IPS DF 4.7 (cell line): Measurements from ENCODE around the gene ABCA1.
"Not testable (repeated sequence)": the region's sequence is repeated elsewhere in the genome, so short reads cannot be mapped to it uniquely, and the experiment has no call there.

Experiments used
- DNase-seq: peaks from one replicate; pipeline ENCODE4 v3.0.0-alpha.2; 2013; ENCODE audit warnings: low spot score; ENCODE audit errors: extremely low read depth

The ABCA1 gene

DNA sequence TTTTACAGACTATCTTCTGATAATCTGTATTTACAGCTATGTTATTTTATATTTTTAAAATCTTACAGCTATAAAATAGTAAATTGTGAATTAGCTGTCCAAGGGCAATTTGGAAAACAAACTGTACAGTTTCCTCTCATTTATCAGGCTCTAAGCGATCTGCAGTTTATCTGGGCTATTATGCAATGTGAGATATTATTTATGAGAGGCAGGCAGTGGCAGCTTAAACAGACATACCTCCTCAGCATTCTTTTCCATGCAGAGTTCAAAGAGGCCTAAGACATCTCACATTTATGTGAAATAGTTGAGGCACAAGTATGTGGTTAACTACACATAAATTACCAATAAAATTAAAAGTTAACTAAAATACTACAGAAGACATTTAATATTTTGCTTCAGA is 153.8 kb downstream of the ABCA1 start:
- DNase-seq = no peak

DNA sequence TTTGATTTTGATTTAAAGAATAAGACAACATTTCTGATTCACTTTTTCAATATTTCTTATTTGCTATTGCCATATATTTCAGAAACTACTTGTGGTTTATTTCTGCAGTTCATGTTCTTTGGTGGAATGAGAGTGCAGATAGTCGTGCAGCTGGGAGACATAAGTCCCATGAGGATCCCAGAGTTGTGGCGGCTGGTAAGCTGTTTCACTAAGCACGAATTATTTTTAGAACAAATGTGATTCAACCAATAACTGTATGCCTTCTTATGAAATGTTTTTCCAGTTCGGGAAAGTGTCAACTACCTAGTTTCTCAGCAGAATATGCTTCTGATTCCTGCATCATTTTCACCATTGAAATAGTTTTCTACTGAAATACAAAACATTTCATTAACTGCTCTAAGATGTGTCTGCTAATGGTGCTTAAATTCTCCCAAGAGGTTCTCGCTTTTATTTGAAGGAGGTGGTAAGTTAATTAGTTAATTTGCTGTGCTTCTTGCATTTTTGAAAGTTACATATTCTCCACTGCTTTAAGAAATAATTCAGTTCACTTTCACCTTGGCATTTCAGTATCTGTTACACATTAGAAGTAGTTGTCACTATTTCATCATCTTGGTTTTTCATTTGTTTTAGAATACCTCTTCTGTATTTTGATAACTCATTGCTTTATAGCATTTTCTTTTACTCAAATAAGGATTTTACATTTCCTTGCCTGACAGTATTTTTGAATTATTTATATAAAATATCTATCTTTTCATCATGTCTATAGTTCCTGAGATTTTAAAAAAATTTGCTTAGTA is 155.0 kb downstream of the ABCA1 start:
- DNase-seq = no peak

DNA sequence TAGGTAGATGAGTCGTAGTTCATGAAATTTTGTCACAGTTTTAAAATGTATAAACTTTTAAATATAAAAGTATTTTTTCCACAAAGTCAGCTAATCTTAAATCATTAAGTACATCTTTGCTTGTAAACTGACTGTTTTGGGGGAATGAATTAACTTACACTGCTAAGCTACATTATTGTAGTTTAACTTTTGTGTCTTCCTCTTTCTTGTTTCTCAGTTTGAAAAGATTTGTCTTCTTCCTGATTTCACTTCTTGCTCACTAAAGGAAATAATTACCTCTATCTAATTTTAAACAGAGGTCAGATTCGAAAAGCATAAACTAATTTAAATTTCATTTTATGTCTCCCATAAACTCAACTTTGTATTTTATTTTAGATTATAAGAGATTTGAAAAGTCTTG is 158.3 kb downstream of the ABCA1 start:
- no peak for DNase-seq

DNA sequence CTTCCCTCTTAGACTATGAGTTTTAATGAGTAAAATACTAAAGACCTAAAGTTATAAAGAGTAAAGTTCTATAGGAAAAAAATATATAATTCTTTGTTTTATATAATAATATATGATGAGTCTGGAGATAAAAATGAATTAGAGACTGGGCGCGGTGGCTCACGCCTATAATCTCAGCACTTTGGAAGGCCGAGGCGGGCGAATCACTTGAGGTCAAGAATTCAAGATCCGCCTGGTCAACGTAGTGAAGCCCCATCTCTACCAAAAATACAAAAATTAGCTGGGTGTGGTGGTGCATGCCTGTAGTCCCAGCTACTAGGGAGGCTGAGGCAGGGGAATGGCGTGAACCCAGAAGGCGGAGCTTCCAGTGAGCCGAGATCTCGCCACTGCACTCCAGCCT is 158.9 kb downstream of the ABCA1 start:
- not testable (repeated sequence) for DNase-seq

DNA sequence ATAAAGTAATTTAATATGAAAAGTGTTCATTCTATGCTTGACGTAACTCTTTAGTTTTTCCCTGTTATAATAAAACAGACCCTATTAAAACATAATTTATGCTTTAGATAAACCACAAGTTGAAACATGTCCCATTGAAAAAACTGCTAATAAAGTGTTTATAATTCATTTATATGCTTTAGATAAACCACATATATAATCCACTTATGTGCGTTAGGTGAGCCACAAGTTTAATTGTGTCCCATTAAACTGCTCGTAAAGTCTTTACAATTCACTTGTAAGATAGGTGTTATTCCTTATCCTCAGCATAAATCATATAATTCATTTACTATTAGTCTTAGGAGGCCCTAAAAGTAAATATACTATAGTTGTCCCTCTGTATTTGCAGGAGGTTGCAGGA is 160.4 kb downstream of the ABCA1 start:
- no peak for DNase-seq

DNA sequence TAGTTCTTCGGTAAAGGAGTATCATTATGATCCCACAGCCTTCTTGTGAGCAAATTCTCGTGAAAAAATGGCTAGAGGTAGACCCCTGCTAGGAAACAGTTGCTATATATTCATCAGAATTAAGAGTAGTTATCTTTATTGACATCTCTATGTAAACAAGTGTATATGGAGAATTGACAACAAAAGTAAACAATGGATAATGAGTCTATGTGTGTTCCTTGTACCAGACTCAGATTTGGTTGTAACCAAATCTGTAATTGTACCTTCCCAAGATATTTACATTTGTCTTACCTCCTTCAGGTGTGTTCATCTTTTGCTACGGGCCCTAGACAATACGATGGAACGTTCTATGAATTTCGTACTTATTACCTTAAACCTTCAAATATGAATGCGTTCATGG is 161.9 kb downstream of the ABCA1 start:
- DNase-seq = no peak

DNA sequence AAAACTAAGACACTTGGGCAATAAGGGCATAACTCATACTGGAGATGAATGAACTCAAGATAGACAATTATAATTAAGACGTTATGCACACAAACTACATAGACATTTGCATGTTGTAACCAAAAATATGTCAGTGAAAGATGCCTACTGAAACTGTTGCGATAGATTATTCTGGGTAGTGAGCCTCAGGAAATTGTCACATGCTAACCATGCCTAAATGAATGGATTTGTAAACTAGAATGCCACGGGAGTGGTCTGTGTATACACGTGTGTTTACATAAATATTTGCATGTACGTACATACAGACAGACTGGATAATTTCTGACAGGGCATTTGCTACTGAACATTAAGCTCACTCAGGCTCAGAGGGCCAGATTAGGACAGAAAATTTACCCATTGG is 162.8 kb downstream of the ABCA1 start:
- no peak for DNase-seq

DNA sequence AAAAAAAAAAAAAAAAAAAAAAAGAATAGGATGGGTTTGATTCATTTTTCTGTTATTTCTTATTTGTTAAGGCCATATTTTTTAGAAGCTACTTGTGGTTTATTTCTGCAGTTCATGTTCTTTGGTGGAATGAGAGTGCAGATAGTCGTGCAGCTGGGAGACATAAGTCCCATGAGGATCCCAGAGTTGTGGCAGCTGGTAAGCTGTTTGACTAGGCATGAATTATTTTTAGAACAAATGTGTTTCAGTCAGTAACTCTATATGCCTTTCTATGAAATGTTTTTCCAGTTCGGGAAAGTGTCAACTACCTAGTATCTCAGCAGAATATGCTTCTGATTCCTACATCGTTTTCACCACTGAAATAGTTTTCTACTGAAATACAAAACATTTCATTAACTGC is 169.0 kb downstream of the ABCA1 start:
- no peak for DNase-seq

DNA sequence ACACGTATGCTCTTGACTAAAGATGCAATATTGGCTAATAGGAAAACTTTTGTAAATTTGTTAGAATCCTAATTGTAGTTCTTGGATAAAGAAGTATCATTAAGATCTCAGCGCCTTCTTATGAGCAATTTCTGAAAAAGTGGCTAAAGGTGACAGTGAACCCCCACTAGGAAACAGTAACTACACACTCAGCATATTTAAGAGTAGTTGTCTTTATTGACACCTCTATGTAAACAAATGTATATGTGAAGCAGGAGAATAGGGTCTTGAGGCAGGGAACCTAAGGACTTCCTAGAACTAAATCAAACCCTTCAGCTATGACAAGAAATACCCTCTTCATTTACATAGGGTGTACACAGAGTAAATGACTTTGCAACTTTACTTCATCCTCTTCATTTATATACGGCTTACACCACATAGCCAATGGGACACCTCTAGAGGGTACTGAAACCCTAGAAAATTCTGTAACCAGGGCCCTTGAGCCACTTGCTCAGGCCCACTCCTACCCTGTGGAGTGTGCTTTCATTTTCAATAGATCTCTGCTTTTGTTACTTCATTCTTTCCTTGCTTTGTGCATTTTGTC is 177.7 kb downstream of the ABCA1 start:
- no peak for DNase-seq

DNA sequence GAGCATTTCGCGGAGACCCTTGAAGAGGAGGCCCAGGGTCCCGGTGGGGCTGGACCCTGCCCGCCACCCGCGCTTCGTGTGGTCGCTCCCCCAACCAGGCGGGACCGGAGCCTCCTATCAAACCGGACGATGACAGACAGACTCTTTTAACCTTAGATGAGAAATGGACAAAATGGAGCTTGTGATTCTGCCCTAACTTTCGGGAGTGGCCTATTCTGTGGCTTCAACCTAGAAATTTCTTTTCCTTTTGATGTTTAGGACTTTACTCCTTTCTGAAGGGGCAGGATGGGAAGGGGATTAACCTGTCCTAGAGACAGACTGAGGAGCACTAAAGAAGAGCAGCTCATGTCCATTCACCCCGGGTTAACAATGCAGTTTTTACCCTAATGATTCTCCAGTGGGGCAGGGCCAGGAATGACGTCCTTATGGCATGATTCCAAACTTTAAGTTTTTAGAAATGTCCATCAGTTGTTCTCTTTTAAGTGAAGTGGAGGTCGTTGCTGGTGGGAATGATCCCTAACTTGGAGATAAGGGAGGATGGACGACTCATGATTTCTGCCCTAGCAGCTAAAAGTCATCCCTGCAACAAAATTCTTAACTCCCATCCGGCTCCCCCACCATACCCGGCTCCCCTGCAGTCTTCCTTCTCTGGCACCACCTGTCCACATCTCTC is 179.5 kb downstream of the ABCA1 start:
- no peak for DNase-seq

DNA sequence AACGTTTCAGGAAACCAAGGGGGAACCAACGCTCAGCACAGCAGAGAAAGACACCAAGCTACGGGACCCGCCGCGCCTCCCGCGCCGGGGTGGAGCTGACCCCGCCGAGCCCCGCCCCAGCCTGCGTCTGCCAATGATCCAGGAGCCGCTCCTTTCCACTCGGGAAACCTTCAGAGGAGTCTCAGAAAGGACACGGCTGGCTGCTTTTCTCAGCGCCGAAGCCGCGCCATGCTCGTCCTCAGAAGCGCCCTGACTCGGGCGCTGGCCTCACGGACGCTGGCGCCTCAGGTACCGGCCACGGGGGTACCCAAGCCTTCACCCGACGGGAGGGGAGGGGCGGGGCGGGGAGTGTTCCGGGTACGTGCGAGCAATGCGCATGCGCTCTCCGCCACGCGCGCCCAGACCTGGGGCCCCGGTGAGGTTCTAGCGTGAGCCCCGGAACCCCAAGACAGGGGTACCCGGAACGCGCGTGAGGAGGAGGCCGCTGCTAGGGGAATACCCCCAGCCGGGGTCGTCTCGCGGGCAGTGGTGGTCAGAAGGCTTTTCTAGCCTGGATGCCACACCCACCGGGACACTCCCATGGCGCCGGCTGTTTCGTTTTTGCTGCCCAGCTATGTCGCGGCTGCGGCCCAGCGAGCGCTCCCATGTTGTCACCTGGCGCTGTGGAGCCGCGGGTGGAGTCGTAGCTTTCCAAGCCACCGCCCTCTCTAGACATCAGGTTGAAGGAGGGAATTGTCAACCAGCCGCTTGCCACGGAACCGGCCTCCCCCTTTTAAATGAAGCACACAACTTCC is 180.2 kb downstream of the ABCA1 start, which contains the start of gene NIPSNAP3A:
NIPSNAP3A (plus strand) TSS at position 119 of the 794 bp plus-strand sequence; CDS start at position 229, 110 bp downstream.
- no peak for DNase-seq

DNA sequence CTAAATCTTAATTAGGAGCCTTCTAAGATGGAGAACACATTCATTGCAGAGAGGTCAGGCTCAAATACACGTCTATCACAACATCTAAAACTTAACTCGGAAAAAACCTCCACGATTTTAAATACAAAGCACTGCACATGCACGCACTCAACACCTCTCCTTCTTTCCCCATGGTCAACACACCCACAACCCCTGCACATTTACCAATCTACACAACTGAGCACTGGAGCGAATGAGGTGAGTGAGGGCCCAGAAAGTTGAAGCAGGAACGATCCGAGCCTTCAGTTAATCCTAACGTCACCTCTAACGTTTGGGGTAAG is 180.8 kb downstream of the ABCA1 start:
- DNase-seq = no peak

DNA sequence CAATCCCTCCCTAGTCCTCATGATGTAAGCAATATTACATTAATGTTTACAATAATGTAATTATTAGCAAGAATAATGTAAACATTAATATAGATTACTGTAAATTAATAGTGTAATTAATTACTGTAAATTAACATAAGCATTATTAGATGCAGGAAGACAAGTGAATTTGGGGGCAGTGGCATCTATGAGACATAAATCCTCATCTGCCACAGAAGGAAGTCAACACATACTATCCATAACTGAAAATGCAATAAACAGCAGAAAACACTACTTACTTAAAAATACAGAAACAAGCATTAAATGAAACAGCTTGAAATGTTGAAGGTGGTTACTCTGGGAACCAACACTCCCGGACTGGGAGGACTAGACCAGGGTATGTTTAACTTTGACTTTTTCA is 181.2 kb downstream of the ABCA1 start:
- DNase-seq = no peak

DNA sequence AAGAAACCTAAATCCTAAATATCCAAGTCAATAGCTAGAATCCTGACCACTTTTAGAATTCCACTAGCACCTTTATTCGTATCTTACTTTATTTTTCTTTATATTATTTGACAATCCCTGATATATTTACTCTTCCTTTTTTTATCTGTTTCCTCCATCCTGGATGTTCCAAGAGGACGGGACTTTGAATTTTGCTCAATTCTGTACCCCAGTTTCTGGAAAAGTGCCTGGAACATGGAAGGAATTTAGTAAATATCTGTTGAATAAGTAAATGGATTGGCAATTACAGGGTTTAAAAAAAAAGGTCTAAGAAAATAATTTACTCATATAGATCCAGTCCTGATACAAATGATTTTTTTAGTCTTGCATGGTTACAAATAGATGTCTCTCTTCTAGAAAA is 181.7 kb downstream of the ABCA1 start:
- no peak for DNase-seq

DNA sequence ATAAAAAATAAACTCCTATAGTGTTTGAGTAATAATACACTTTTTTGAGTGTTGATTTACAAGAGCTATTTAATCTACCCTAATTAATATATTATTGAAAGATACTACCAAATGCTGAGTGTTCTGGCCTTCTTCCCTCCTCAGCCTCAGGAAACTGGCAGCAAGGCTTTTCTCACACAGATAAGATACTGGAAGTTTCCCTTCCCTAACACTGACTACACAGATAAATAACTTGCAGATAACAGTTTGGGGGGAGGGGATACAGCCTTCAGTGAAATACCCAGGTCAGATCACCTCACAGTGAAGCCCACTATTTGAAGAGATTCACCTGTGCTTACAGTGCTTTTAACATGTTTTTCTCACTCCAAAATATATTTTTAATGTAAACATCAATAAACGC is 182.1 kb downstream of the ABCA1 start:
- no peak for DNase-seq

DNA sequence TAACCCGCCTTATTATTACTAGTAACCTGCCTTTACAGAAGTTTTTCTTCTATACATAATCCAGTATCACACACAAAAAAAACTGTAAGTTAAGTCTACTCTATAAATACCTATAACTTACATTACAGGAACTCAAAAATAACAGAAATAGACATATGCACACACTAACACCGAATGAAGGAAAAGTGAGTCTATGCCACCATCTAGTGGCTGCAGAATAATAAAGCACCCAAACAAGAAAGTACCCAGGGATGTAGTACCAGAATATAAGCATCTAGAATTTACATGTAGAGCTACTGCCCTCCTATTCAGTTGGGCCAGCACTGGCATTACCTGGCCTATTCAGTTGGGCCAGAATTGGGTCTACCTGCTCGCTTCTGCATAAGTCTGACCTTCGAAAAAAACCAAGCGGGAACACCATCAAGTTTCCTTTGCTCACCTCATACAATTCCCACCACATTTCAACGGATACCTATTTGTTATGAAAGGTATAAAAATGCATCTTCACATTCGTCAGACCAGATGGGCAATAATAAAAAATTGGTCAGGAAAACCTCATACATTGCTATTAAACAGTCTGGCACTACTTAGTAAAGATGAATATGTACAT is 184.5 kb downstream of the ABCA1 start:
- DNase-seq = no peak

DNA sequence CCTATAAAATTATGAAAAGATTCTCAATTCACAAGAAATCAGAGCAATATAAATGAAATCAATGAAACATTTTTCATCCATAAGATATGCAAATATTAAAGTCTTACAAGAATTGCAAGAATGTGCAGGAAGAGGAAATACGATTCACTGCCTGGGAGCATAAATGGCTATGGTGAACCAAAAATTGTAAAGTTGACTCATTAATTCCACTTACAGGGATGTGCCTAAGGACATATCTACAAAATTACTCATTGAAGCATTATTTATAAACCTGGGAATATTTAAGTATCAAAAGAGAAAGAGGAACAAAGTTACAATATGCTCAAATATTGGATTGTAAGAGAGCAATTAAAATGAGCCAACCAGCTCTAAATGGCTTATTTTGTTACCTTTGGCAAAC is 187.3 kb downstream of the ABCA1 start:
- no peak for DNase-seq

DNA sequence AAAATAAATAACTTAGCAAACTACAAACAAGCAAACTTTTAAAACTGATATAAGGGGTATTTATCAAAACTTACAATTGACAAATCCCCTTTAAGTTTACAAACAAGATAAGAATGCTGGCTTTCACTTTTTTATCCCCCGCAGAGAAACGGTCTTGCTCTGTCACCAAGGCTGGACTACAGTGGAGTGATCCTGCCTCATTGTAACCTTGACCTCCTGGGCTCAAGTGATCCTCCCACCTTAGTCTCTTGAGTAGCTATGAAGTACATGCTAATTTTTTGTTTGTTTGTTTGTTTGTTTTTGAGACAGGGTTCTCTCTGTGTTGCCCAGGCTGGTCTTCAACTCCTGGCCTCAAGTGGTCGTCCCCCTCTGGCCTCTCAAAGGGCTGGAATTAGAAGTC is 189.5 kb downstream of the ABCA1 start:
- DNase-seq = no peak
